ENCODE results near the gene NDRG4. TPM values are rescaled to one million over a fixed set of nuclear protein-coding genes. Genes with fewer than 3 reads are reported as not detected.

Gene NDRG4
- total and polyA plus RNA-seq, 5 donors from 2014 or later = 0.15 to 0.52 (median 0.40) TPM; not detected in 2

- ATAC-seq (ENCODE audit: low read depth in 2 of 2) = no peak
- Histone ChIP-seq H3K4me3 (ENCODE audit: low read depth, low read length) (no peak overlapping the region), H3K27me3 (ENCODE audit: control insufficient read depth, insufficient read depth, low read length) (no peaks in the 10 kb centered on the region), H3K27ac (ENCODE audit: insufficient read depth, low read length, poor library complexity, severe bottlenecking) (no peak overlapping the region), H3K9me3 (ENCODE audit: control insufficient read depth in 2 of 2, low read length in 2 of 2) (no peaks in the 10 kb centered on the region), H3K4me1 (ENCODE audit: control insufficient read depth, insufficient read depth, low read length, poor library complexity, severe bottlenecking) (no peaks in the 10 kb centered on the region), H3K36me3 (ENCODE audit: control insufficient read depth, insufficient read depth, low read length) (no peaks in the 10 kb centered on the region)
- Mint-ChIP-seq H3K9me3 (no peaks in the 10 kb centered on the region), H3K4me1 (peaks cover 0 to 11% (median 8%) of the 10 kb centered on the region in 4 donors), H3K4me3 (peak overlapping the region in 1 of 4 donors; percentile 38), H3K27ac (no peak overlapping the region), H3K27me3 (peaks cover 4% of the 10 kb centered on the region), H3K36me3 (no peaks in the 10 kb centered on the region)
- no peak for DNase-seq
Observed at GRCh38 chr16:58509256-58510096, 9.5 kb downstream of the NDRG4 start.

DNA sequence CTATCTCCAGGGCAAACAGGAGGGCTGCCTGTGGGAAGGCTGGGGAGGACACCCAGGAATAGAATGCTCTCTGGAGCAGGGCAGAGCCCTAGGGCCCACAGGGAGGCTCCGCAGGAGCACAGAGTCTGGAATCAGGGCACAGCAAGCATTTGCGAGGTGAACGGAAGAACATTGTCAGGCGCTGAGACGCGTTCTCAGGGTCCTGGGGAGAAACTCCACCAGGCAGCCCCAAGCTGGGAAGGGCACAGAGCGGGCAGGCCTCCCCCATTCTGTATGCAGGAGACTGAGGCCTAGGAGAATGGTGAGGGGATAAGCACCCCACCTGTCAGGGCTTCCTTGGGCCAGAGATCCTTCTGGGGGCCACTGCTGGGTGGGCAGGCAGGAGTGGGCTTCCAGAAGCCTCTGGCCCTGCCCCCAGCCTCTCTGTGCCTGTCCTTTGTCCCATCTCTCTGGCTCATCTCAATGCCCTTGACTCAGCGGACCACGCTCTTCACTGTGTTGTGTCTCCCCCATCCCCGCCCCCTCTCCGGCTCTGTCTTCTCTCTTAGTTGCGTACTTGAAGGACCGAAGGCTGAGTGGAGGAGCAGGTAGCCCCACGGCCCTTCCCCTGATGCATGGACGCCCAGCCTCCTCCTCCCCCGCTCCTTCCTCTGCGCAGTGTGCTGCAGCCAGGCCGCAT is 10.3 kb downstream of the NDRG4 start:
- Histone ChIP-seq H3K27ac (ENCODE audit: insufficient read depth, low read length, poor library complexity, severe bottlenecking) (no peak overlapping the region), H3K4me3 (ENCODE audit: low read depth, low read length) (no peak overlapping the region), H3K36me3 (ENCODE audit: control insufficient read depth, insufficient read depth, low read length) (no peaks in the 10 kb centered on the region), H3K9me3 (ENCODE audit: control insufficient read depth in 2 of 2, low read length in 2 of 2) (no peaks in the 10 kb centered on the region), H3K27me3 (ENCODE audit: control insufficient read depth, insufficient read depth, low read length) (no peaks in the 10 kb centered on the region), H3K4me1 (ENCODE audit: control insufficient read depth, insufficient read depth, low read length, poor library complexity, severe bottlenecking) (peaks cover 6% of the 10 kb centered on the region)
- Mint-ChIP-seq H3K36me3 (no peaks in the 10 kb centered on the region), H3K9me3 (no peaks in the 10 kb centered on the region), H3K4me3 (no peak overlapping the region), H3K27ac (no peak overlapping the region), H3K27me3 (no peaks in the 10 kb centered on the region), H3K4me1 (peaks cover 4 to 18% (median 14%) of the 10 kb centered on the region in 4 donors)
- DNase-seq (no peak), ATAC-seq (ENCODE audit: low read depth in 2 of 2) (no peak)

GRCh38 chr16:58510776-58511628 is 11.1 kb downstream of the NDRG4 start:
- H3K4me1 ChIP-seq (ENCODE audit: control insufficient read depth, insufficient read depth, low read length, poor library complexity, severe bottlenecking) = peaks cover 6% of the 10 kb centered on the region
- H3K4me1 Mint-ChIP-seq = peaks cover 4 to 18% (median 14%) of the 10 kb centered on the region in 4 donors
- no peaks in the 10 kb centered on the region for H3K36me3 ChIP-seq (ENCODE audit: control insufficient read depth, insufficient read depth, low read length)
- H3K9me3 Mint-ChIP-seq = no peaks in the 10 kb centered on the region
- H3K4me3 Mint-ChIP-seq = no peak overlapping the region
- H3K27me3 ChIP-seq (ENCODE audit: control insufficient read depth, insufficient read depth, low read length) = no peaks in the 10 kb centered on the region
- no peak for ATAC-seq (ENCODE audit: low read depth in 2 of 2)
- no peak overlapping the region for H3K27ac ChIP-seq (ENCODE audit: insufficient read depth, low read length, poor library complexity, severe bottlenecking)
- H3K9me3 ChIP-seq (ENCODE audit: control insufficient read depth in 2 of 2, low read length in 2 of 2) = no peaks in the 10 kb centered on the region
- no peak overlapping the region for H3K27ac Mint-ChIP-seq
- no peaks in the 10 kb centered on the region for H3K36me3 Mint-ChIP-seq
- H3K27me3 Mint-ChIP-seq = no peaks in the 10 kb centered on the region
- H3K4me3 ChIP-seq (ENCODE audit: low read depth, low read length) = no peak overlapping the region
- DNase-seq = no peak

DNA sequence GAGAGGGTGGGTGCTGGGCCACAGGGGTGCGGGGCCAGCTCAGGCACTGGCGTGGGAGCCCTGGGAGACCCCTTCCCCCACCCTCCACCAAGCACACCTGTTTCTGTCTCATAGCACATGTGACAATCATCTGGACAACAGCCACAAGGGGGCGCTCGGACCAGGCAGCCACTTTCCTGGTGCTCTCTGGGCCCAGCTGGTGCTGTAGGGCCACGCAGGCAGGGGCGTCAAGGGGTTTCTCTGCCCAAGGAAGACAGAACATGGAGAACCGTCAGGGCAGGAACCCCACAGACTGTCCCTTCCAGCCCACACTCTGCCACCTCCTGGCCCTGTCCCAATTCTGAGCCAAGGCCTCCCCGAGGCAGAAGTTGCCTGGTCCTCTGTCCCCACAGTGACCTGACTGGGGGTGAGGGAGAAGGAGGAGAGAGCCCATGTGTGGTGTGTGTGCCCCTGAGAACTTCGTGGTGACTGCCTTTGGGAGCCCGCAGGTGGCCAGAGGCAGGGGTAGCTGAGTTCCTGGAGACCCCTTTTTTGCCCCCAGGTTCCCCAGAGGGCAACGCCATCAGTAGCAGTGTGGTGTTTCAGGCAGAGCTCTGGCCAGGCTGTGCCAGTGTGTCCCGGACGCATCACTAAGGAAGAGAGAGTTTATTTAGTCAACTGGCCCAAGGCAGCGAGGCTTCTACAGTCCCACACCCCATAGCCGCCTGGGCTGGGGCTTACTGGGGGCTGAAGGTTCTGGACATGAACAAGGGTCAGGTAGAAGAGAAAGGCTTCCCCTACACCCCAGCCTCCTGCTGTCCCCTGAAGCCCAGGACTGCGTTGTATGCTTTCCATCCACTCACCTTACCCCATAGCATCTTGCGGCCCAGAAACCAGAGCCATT is 12.2 kb downstream of the NDRG4 start:
- Histone ChIP-seq H3K4me1 (ENCODE audit: control insufficient read depth, insufficient read depth, low read length, poor library complexity, severe bottlenecking) (peaks cover 13% of the 10 kb centered on the region), H3K27me3 (ENCODE audit: control insufficient read depth, insufficient read depth, low read length) (no peaks in the 10 kb centered on the region), H3K27ac (ENCODE audit: insufficient read depth, low read length, poor library complexity, severe bottlenecking) (no peak overlapping the region), H3K9me3 (ENCODE audit: control insufficient read depth in 2 of 2, low read length in 2 of 2) (no peaks in the 10 kb centered on the region), H3K36me3 (ENCODE audit: control insufficient read depth, insufficient read depth, low read length) (no peaks in the 10 kb centered on the region), H3K4me3 (ENCODE audit: low read depth, low read length) (no peak overlapping the region)
- Mint-ChIP-seq H3K4me1 (peaks cover 8 to 28% (median 18%) of the 10 kb centered on the region in 4 donors), H3K9me3 (no peaks in the 10 kb centered on the region), H3K27me3 (no peaks in the 10 kb centered on the region), H3K27ac (peak overlapping the region; percentile 58 to 84 (median 60)), H3K36me3 (no peaks in the 10 kb centered on the region), H3K4me3 (peak overlapping the region in 3 of 4 donors; percentile 33 to 91 (median 85))
- DNase-seq (peak; percentile 67 to 76 (median 75)), ATAC-seq (ENCODE audit: low read depth in 2 of 2) (peak; percentile 29 to 43)

- no peaks in the 10 kb centered on the region for H3K27me3 ChIP-seq (ENCODE audit: control insufficient read depth, insufficient read depth, low read length)
- peaks cover 12% of the 10 kb centered on the region for H3K36me3 ChIP-seq (ENCODE audit: control insufficient read depth, insufficient read depth, low read length)
- no peak for ATAC-seq (ENCODE audit: low read depth in 2 of 2)
- H3K4me3 ChIP-seq (ENCODE audit: low read depth, low read length) = no peak overlapping the region
- Mint-ChIP-seq H3K27me3 (no peaks in the 10 kb centered on the region), H3K36me3 (peaks cover 7% of the 10 kb centered on the region), H3K4me1 (peaks cover 12 to 34% (median 22%) of the 10 kb centered on the region in 4 donors), H3K27ac (peak overlapping the region in 1 of 3 donors; percentile 54), H3K9me3 (no peaks in the 10 kb centered on the region), H3K4me3 (peak overlapping the region in 2 of 4 donors; percentile 64 to 91)
- no peak for DNase-seq
- H3K4me1 ChIP-seq (ENCODE audit: control insufficient read depth, insufficient read depth, low read length, poor library complexity, severe bottlenecking) = peaks cover 13% of the 10 kb centered on the region
- no peaks in the 10 kb centered on the region for H3K9me3 ChIP-seq (ENCODE audit: control insufficient read depth in 2 of 2, low read length in 2 of 2)
- H3K27ac ChIP-seq (ENCODE audit: insufficient read depth, low read length, poor library complexity, severe bottlenecking) = no peak overlapping the region
Observed at GRCh38 chr16:58513874-58514273, 13.9 kb downstream of the NDRG4 start.

GRCh38 chr16:58515125-58515870 is 15.4 kb downstream of the NDRG4 start, which contains the start of gene SETD6:
SETD6 (plus strand) TSS chr16:58515517; CDS start chr16:58515538, 21 bp downstream.
- no peaks in the 10 kb centered on the region for H3K9me3 Mint-ChIP-seq
- Histone ChIP-seq H3K27ac (ENCODE audit: insufficient read depth, low read length, poor library complexity, severe bottlenecking) (peak within 1 kb of the TSS; percentile 64), H3K9me3 (ENCODE audit: control insufficient read depth in 2 of 2, low read length in 2 of 2) (no peaks in the 10 kb centered on the region), H3K4me3 (ENCODE audit: low read depth, low read length) (peak within 1 kb of the TSS; percentile 70), H3K36me3 (ENCODE audit: control insufficient read depth, insufficient read depth, low read length) (peaks cover 25% of the 10 kb centered on the region), H3K27me3 (ENCODE audit: control insufficient read depth, insufficient read depth, low read length) (no peaks in the 10 kb centered on the region), H3K4me1 (ENCODE audit: control insufficient read depth, insufficient read depth, low read length, poor library complexity, severe bottlenecking) (peaks cover 13% of the 10 kb centered on the region)
- no peaks in the 10 kb centered on the region for H3K27me3 Mint-ChIP-seq
- H3K36me3 Mint-ChIP-seq = peaks cover 11% of the 10 kb centered on the region
- H3K4me3 Mint-ChIP-seq = peak within 1 kb of the TSS; percentile 90 to 93 (median 91)
- DNase-seq (peak; percentile 68 to 79 (median 71)), ATAC-seq (ENCODE audit: low read depth in 2 of 2) (peak; percentile 61 to 73)
- H3K27ac Mint-ChIP-seq = peak within 1 kb of the TSS; percentile 73 to 95 (median 88)
- peaks cover 12 to 36% (median 22%) of the 10 kb centered on the region in 4 donors for H3K4me1 Mint-ChIP-seq
